HG02642 (cell line): ENCODE measurements around the gene ABI3BP.
A peak's percentile ranks its signal among the peaks of the same experiment; 100 is the strongest.

Experiments
- ATAC-seq: cut with Tn5 transposase; IDR thresholded peaks from one replicate; pipeline ENCODE4 v1.9.1; 2021; ENCODE audit warnings: mild to moderate bottlenecking; ENCODE audit not compliant: unreplicated experiment, poor library complexity

The ABI3BP gene

GRCh38 chr3:100899440-100900091, 93.7 kb downstream of the ABI3BP start:
- ATAC-seq: peak; percentile 81

GRCh38 chr3:100898681-100899080, 94.5 kb downstream of the ABI3BP start:
- no peak for ATAC-seq

DNA sequence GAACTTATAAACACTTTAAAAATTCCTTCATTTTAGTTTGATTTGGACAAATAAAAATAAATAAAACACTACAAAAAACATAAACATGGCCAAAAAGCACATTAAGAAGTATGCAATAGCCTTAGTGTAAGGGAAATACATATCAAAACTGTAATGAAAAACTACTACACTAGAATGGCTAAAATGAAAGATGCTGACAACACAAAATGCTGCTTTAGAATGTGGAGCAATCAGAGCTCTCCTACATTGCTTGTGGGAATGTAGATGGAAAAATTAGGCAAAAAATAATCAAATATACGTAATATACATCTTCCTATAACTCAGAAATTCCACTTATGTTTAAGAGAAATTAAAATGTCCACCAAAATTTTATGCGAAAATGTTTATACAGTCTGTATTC, 96.2 kb downstream of the ABI3BP start:
- no peak for ATAC-seq

DNA sequence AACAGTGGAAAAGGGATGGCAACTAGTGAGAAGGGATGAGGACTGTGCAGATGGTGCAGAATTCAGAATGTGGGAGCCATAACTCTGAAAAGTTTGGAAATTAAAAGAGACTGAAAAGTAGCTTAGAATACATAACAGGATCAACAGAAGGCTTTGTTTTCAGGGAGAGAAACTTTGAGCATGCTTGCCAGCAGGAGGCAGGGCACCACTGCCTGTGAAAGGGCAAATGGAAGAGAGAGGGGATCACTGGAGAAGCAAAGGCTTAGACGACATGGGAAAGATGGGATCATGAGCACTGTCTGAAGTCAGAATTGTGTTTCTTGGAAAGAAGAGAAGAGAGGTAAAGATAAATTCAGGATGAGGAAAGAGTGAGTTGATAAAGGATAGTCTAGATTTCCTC, 99.6 kb downstream of the ABI3BP start:
- no peak for ATAC-seq

DNA sequence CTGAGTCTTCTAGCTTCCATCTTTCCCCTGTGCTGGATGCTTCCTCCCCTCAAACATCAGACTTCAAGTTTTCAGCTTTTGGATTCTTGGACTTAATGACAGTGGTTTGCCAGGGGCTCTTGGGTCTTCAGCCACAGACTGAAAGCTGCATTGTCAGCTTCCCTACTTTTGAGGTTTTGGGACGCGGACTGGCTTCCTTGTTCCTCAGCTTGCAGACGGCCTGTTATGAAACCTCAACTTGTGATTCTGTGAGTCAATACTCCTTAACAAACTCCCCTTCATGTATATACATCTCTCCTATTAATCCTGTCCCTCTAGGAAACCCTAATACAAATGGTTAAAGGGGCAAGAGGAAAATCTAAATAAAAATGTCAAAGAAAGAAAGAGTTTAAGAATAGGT, 100.1 kb downstream of the ABI3BP start:
- no peak for ATAC-seq

- ATAC-seq: no peak
These were observed 101.4 kb downstream of the ABI3BP start for GRCh38 chr3:100891827-100892226.

- ATAC-seq: no peak
These were observed 102.2 kb downstream of the ABI3BP start for GRCh38 chr3:100891033-100891432.

GRCh38 chr3:100888881-100889280, 104.3 kb downstream of the ABI3BP start:
- ATAC-seq: no peak

DNA sequence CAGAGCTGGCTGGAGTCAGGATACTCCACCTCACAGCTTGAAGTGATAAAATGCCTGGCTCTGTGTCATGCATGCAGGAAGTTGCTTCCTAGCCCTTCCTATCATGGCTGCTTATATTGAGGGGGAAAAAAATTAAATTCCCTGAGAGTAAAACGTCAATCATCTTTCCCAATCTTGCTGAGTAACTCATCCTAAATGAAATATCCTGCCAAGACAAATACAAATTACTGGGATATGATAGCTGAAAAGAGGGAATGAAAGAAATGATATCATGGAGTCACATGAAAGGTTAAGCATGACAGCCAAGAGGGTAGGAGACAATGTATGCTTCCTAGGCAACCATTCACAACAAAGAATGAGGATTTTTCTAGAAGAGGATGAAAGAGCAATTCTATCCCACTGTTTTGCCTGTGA, 110.6 kb downstream of the ABI3BP start:
- ATAC-seq: no peak

GRCh38 chr3:100880845-100881244, 112.4 kb downstream of the ABI3BP start:
- ATAC-seq: no peak

GRCh38 chr3:100880072-100880471, 113.1 kb downstream of the ABI3BP start:
- ATAC-seq: no peak

DNA sequence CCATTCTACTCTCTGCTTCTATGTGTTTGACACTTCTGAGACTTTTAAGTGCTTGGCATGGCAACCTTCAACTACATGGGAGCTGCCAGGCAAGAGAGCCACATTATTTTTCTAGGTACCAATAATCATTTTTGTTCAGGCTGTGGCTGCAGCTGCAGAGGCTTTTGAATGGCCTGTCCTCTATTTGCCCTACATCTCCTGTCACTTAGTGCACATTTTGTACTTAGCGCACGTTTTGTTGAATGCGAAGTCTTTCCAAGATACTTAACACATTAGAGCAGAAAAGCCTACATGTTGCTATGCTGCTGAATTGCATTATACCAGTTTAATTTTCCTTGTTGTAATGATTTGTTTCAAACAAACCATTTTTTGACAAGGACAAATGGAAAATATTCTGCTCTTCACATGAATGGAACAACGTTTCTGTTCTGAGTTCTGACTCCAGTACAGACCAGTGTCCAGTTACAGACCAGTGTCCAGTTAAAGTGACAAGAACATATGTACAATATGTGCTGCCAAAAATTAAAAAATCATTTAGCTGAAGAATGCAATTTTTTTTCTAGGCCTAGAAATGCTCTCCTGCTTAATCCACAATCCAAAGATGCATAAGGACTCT, 113.9 kb downstream of the ABI3BP start:
- ATAC-seq: no peak

GRCh38 chr3:100877286-100877685, 115.9 kb downstream of the ABI3BP start:
- ATAC-seq: no peak

DNA sequence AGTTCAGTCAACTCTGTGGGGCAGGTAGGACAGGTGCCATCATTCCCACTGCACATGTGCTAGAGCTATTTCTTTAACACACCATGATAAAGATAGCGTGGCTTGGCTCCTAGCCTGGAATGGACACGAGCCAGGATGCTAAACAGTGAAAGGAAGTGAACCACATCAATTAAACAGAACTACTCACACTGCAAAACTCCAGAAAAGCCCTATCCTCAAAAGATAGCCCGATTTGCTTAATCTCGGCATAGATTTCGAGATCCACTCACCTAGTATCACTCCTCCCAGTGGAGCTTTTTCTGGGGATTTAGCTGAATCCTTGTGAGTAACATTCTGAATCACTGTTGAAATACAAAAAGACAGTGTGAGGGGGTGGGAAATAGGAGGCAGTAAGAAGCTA, 118.0 kb downstream of the ABI3BP start:
- no peak for ATAC-seq

- no peak for ATAC-seq
These were observed 119.6 kb downstream of the ABI3BP start for GRCh38 chr3:100873611-100874010.

DNA sequence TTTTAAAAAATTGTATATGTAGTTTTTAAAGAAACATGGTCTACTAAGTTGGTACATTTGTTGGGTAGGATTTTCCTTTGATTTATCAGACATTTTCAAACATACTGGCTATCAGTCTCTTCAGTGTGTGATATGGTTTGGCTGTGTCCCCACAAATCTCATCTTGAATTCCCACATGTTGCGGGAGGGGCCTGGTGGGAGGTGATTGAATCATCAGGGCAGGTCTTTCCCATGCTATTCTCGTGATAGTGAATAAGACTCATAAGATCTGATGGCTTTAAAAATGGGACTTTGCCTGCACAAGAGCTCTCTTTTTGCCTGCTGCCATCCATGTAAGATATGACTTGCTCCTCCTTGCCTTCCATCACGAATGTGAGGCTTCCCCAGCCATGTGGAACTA, 121.9 kb downstream of the ABI3BP start:
- ATAC-seq: no peak

GRCh38 chr3:100869787-100870186, 123.4 kb downstream of the ABI3BP start:
- no peak for ATAC-seq

GRCh38 chr3:100868894-100869293, 124.3 kb downstream of the ABI3BP start:
- no peak for ATAC-seq

DNA sequence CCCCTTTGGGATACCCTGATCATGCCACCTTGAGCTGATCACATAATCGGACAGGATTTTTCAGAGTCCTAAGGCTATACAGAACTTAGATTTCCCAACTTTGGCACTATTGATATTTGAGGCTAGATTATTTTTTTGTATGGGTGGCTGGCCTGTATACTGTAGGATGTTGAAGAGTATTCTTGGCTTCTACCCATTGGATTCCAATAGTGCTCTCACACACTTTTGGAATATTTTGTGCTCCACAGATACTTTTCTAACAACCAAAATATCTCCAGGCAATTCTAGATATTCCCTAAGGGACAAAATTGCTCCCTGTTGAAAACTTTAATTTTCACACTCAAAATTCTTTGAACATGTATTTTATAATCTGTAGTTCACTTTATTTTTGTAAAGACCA, 125.1 kb downstream of the ABI3BP start:
- no peak for ATAC-seq

- ATAC-seq: no peak
These were observed 127.8 kb downstream of the ABI3BP start for GRCh38 chr3:100865442-100865841.

DNA sequence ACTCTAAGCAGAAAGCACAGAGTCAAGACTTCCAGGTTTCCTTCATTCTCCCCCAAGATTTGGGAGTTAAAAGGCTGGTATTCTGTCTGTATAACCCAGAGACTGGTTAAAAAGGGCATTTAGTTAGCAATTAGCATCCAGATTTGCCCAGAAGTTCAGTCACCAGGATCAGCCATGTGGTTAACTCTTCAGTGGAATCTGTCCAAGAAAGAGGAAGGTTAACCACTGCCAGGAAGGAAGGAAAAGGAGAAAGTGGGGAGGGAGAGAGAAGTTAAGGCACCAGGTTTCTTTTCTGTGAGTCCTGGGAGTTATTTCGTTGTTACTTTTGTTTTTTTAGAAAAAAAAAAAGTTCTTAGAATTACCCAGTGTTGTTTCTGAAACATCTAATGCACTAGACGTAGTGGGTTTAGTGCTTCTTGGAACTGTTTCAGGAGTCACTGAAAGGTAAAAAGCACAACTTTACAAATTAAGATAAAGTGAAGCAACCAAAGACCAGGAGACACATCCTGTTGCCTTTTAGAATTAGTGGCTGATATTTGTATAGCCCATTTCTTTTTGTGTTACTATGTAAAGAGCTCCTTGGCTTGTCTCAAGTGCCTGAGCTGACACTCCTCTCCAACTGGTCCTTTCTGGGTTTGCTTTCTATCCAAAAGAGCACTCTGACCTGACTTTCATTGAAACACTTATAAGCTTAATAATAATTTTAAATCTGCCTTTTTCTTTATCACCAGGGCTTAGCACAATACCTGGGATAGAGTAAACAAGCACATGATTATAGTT, 128.6 kb downstream of the ABI3BP start:
- no peak for ATAC-seq

GRCh38 chr3:100857863-100858262, 135.4 kb downstream of the ABI3BP start:
- ATAC-seq: no peak
